SU-DHL-6 (cell line): Measurements from ENCODE around the gene RASGRF2.

Experiments used
- H2AFZ ChIP-seq: fragments of 200-600 bp; sonication (generic); 2 replicates; pipeline ENCODE4 v1.6.1; 2014; ENCODE audit warnings: low read depth, mild to moderate bottlenecking, moderate library complexity, mixed read lengths, antibody characterized with exemption, low read length; ENCODE audit not compliant: severe bottlenecking
- H3F3A ChIP-seq: fragments of 200-600 bp; shearing (Covaris generic); 2 replicates; pipeline ENCODE4 v1.6.0; 2016; ENCODE audit warnings: antibody characterized with exemption, mild to moderate bottlenecking; ENCODE audit not compliant: insufficient read depth
- H3K27ac ChIP-seq: fragments of 200-600 bp; sonication (generic); 2 replicates; pipeline ENCODE4 v1.5.1; 2016; ENCODE audit warnings: low read depth, mild to moderate bottlenecking, low read length, moderate library complexity, mixed read lengths
- H3K27me3 ChIP-seq: fragments of 200-600 bp; sonication (generic), shearing (Covaris generic); 2 replicates; pipeline ENCODE4 v1.6.0; 2014; ENCODE audit warnings: mild to moderate bottlenecking, low read length
- H3K36me3 ChIP-seq: fragments of 200-600 bp; sonication (generic); 2 replicates; pipeline ENCODE4 v1.6.1; 2014; ENCODE audit warnings: mild to moderate bottlenecking, low read length, mixed read lengths
- H3K4me2 ChIP-seq: fragments of 300-600, 200-600 bp; shearing (Covaris generic), sonication (generic); 2 replicates; pipeline ENCODE4 v1.6.0; 2014; ENCODE audit warnings: low read length, low read depth, mild to moderate bottlenecking; ENCODE audit not compliant: poor library complexity, severe bottlenecking
- H3K4me3 ChIP-seq: fragments of 200-600 bp; sonication (generic); 2 replicates; pipeline ENCODE4 v1.5.1; 2014; ENCODE audit warnings: antibody characterized with exemption, low read length, mild to moderate bottlenecking, mixed read lengths; ENCODE audit not compliant: insufficient read depth, poor library complexity, severe bottlenecking
- H3K79me2 ChIP-seq: fragments of 200-600 bp; sonication (generic); 2 replicates; pipeline ENCODE4 v1.6.1; 2014; ENCODE audit warnings: mild to moderate bottlenecking, low read length, moderate library complexity; ENCODE audit not compliant: insufficient read depth
- H3K9ac ChIP-seq: fragments of 200-600 bp; sonication (generic); 2 replicates; pipeline ENCODE4 v1.7.0; 2014; ENCODE audit warnings: mild to moderate bottlenecking, low read length
- H3K9me2 ChIP-seq: fragments of 200-600 bp; sonication (generic); replicated peaks from 2 replicates; pipeline ENCODE4 v1.6.1; 2014; ENCODE audit warnings: low read length; ENCODE audit not compliant: insufficient read depth
- H3K9me3 ChIP-seq: fragments of 200-600 bp; sonication (generic); 2 replicates; pipeline ENCODE4 v1.6.1; 2014; ENCODE audit warnings: low read length, mixed read lengths; ENCODE audit not compliant: insufficient read depth
- H4K20me1 ChIP-seq: fragments of 200-600 bp; sonication (generic); 2 replicates; pipeline ENCODE4 v1.6.1; 2014; ENCODE audit warnings: low read depth, mild to moderate bottlenecking, antibody characterized with exemption, low read length, moderate library complexity, mixed read lengths
- CTCF ChIP-seq: fragments of 200-600 bp; sonication (generic); IDR thresholded peaks from one replicate; pipeline ENCODE4 v1.5.1; 2017; ENCODE audit warnings: antibody characterized with exemption, mild to moderate bottlenecking, low read length, moderate library complexity; ENCODE audit not compliant: insufficient read depth, poor library complexity, severe bottlenecking
- EZH2phosphoT487 ChIP-seq: fragments of 200-600 bp; sonication (generic), shearing (Covaris generic); conservative IDR thresholded peaks from 2 replicates; pipeline ENCODE4 v1.6.1; 2018; ENCODE audit warnings: mild to moderate bottlenecking, antibody characterized with exemption, low read length, moderate library complexity, mixed read lengths

The RASGRF2 gene

GRCh38 chr5:81128416-81128815, 168.3 kb downstream of the RASGRF2 start:
- Histone ChIP-seq H2AFZ (no peak overlapping the region), H4K20me1 (no peaks in the 10 kb centered on the region)
- TF ChIP-seq CTCF, result no peak
- TF ChIP-seq EZH2phosphoT487, result no peak

GRCh38 chr5:81132381-81132780, 172.2 kb downstream of the RASGRF2 start:
- Histone ChIP-seq H3K9me2 (no peaks in the 10 kb centered on the region), H2AFZ (no peak overlapping the region), H3K4me3 (no peak overlapping the region), H3K36me3 (no peaks in the 10 kb centered on the region), H3K27me3 (peaks cover 4% of the 10 kb centered on the region; the same call in 1 of the 2 replicates), H4K20me1 (no peaks in the 10 kb centered on the region), H3K27ac (no peak overlapping the region), H3K4me2 (no peak overlapping the region), H3K9ac (no peak overlapping the region), H3K79me2 (no peaks in the 10 kb centered on the region), H3F3A (no peaks in the 10 kb centered on the region), H3K9me3 (no peaks in the 10 kb centered on the region)
- no peak for TF ChIP-seq CTCF

More at GRCh38 chr5:81128416-81128815, 168.3 kb downstream of the RASGRF2 start:
- H3K9me3 ChIP-seq, result no peaks in the 10 kb centered on the region
- H3K9me2 ChIP-seq, result no peaks in the 10 kb centered on the region
- H3K4me2 ChIP-seq, result no peak overlapping the region
- H3K27me3 ChIP-seq, result peaks cover 4% of the 10 kb centered on the region; the same call in 1 of the 2 replicates
- H3K36me3 ChIP-seq, result no peaks in the 10 kb centered on the region
- no peaks in the 10 kb centered on the region for H3F3A ChIP-seq
- no peak overlapping the region for H3K4me3 ChIP-seq
- no peak overlapping the region for H3K9ac ChIP-seq
- H3K79me2 ChIP-seq, result no peaks in the 10 kb centered on the region
- H3K27ac ChIP-seq, result no peak overlapping the region

GRCh38 chr5:81134066-81134465, 173.9 kb downstream of the RASGRF2 start:
- no peaks in the 10 kb centered on the region for H3K9me2 ChIP-seq
- no peak overlapping the region for H3K4me3 ChIP-seq
- TF ChIP-seq EZH2phosphoT487, result no peak
- no peak for TF ChIP-seq CTCF

More at GRCh38 chr5:81134066-81134465, 173.9 kb downstream of the RASGRF2 start:
- Histone ChIP-seq H3K79me2 (no peaks in the 10 kb centered on the region), H3K9me3 (no peaks in the 10 kb centered on the region), H2AFZ (no peak overlapping the region), H4K20me1 (no peaks in the 10 kb centered on the region), H3F3A (no peaks in the 10 kb centered on the region), H3K9ac (no peak overlapping the region), H3K27me3 (peaks cover 4% of the 10 kb centered on the region; the same call in 1 of the 2 replicates), H3K36me3 (no peaks in the 10 kb centered on the region), H3K27ac (no peak overlapping the region), H3K4me2 (no peak overlapping the region)
